Prostate gland (tissue), 2 donors: ENCODE results near the gene KCNIP3.

Source experiments
- CTCF ChIP-seq, 4 experiments: fragments of 200-600 bp in 2 of 4; fragments of 450-650 bp in 2 of 4; sonication (generic) in 2 of 4; IDR thresholded peaks; 1 replicate in 3 of 4; 2 replicates in 1 of 4; pipeline ENCODE4 v1.5.1; 2016 to 2019; ENCODE audit warnings: antibody characterized with exemption in 4 of 4, mild to moderate bottlenecking in 2 of 4, moderate library complexity in 2 of 4
- POLR2A ChIP-seq: fragments of 450-650 bp; IDR thresholded peaks from one replicate; pipeline ENCODE4 v1.6.1; 2016; ENCODE audit warnings: antibody characterized with exemption, mild to moderate bottlenecking

- TF ChIP-seq POLR2A: no peak
- no peak for TF ChIP-seq CTCF (IDR thresholded peaks at IDR 0.05)
Measured at GRCh38 chr2:95284886-95285541, 12.1 kb upstream of the KCNIP3 start.
